ENCODE results near the gene SPR. TPM values are rescaled to one million over a fixed set of nuclear protein-coding genes. Genes with fewer than 3 reads are reported as not detected.

SPR gene
- total and polyA plus RNA-seq, 9 of the 15 experiments (the other 6 are each of a cell fraction or from before 2014, with no cell fraction given), result 7.7 to 38.3 (median 26.3) TPM

DNA sequence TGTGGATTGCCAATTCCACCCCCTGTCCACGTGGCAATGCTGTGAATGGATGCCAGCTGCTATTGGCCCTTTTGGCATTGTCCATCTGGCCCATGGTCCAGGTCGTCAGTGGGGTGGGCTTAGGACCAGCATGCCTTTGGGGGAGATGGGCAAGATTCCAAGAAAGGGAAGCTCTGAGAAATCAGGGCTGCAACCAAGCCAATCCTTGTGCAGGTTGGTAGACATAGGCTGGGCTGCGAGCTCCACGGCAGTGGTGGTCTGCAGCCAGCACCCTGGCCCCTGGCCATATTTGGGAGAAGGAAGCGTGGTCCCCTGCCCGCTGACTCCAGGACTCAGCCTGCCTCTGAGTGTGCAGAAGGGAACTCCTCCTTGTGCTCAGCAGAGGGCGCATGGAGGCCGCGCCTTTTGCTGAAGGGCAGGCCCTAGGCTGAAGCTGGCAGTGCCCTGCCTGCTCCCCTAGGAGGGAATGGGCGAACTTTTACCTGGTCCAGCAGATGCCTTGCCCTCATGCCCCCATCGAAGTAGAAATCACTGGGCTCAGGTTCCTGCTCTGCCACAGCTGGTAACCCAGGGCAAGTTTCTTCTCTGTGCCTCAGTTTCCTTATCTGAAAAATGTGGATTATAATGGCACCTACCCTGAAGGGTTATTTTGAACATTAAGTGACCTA is 5.4 kb downstream of the SPR start (continued):
- TF ChIP-seq, protein P1, sequence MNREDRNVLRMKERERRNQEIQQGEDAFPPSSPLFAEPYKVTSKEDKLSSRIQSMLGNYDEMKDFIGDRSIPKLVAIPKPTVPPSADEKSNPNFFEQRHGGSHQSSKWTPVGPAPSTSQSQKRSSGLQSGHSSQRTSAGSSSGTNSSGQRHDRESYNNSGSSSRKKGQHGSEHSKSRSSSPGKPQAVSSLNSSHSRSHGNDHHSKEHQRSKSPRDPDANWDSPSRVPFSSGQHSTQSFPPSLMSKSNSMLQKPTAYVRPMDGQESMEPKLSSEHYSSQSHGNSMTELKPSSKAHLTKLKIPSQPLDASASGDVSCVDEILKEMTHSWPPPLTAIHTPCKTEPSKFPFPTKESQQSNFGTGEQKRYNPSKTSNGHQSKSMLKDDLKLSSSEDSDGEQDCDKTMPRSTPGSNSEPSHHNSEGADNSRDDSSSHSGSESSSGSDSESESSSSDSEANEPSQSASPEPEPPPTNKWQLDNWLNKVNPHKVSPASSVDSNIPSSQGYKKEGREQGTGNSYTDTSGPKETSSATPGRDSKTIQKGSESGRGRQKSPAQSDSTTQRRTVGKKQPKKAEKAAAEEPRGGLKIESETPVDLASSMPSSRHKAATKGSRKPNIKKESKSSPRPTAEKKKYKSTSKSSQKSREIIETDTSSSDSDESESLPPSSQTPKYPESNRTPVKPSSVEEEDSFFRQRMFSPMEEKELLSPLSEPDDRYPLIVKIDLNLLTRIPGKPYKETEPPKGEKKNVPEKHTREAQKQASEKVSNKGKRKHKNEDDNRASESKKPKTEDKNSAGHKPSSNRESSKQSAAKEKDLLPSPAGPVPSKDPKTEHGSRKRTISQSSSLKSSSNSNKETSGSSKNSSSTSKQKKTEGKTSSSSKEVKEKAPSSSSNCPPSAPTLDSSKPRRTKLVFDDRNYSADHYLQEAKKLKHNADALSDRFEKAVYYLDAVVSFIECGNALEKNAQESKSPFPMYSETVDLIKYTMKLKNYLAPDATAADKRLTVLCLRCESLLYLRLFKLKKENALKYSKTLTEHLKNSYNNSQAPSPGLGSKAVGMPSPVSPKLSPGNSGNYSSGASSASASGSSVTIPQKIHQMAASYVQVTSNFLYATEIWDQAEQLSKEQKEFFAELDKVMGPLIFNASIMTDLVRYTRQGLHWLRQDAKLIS (CRISPR knock-in tag; IDR thresholded peaks at IDR 0.05), result no peak
- TF ChIP-seq, protein P2, sequence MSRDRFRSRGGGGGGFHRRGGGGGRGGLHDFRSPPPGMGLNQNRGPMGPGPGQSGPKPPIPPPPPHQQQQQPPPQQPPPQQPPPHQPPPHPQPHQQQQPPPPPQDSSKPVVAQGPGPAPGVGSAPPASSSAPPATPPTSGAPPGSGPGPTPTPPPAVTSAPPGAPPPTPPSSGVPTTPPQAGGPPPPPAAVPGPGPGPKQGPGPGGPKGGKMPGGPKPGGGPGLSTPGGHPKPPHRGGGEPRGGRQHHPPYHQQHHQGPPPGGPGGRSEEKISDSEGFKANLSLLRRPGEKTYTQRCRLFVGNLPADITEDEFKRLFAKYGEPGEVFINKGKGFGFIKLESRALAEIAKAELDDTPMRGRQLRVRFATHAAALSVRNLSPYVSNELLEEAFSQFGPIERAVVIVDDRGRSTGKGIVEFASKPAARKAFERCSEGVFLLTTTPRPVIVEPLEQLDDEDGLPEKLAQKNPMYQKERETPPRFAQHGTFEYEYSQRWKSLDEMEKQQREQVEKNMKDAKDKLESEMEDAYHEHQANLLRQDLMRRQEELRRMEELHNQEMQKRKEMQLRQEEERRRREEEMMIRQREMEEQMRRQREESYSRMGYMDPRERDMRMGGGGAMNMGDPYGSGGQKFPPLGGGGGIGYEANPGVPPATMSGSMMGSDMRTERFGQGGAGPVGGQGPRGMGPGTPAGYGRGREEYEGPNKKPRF (IDR thresholded peaks at IDR 0.05; ENCODE audit: low read depth, low read length), result no peak
- TF ChIP-seq SMC3 (conservative IDR thresholded peaks at IDR 0.05; ENCODE audit: insufficient read depth, low read depth, low read length) (peak; percentile 66), ARID3A (IDR thresholded peaks at IDR 0.05; ENCODE audit: borderline replicate concordance, low read depth, low read length) (no peak), CXXC5 (CRISPR knock-in tag; IDR thresholded peaks at IDR 0.05) (no peak), ZNF785 (CRISPR knock-in tag; IDR thresholded peaks at IDR 0.05) (no peak), GMEB1 (CRISPR knock-in tag; IDR thresholded peaks at IDR 0.05) (no peak), IFI16 (CRISPR knock-in tag; IDR thresholded peaks at IDR 0.05) (no peak)
- TF ChIP-seq, protein P3, sequence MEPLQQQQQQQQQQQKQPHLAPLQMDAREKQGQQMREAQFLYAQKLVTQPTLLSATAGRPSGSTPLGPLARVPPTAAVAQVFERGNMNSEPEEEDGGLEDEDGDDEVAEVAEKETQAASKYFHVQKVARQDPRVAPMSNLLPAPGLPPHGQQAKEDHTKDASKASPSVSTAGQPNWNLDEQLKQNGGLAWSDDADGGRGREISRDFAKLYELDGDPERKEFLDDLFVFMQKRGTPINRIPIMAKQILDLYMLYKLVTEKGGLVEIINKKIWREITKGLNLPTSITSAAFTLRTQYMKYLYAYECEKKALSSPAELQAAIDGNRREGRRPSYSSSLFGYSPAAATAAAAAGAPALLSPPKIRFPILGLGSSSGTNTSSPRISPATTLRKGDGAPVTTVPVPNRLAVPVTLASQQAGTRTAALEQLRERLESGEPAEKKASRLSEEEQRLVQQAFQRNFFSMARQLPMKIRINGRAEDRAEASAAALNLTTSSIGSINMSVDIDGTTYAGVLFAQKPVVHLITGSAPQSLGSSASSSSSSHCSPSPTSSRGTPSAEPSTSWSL (CRISPR knock-in tag; IDR thresholded peaks at IDR 0.05; ENCODE audit: borderline replicate concordance), result no peak

Measured in K562 (cell line).